ENCODE results near the gene SPTBN2.
"Not testable (repeated sequence)": the region's sequence is repeated elsewhere in the genome, so short reads cannot be mapped to it uniquely, and the experiment has no call there.

Gene SPTBN2

GRCh38 chr11:66725114-66725513, 3.9 kb downstream of the SPTBN2 start:
- DNase-seq (ENCODE audit: low read depth, low spot score): no peak

GRCh38 chr11:66724167-66724566, 4.8 kb downstream of the SPTBN2 start:
- not testable (repeated sequence) for H3K27ac ChIP-seq; DNase-seq (ENCODE audit: low read depth, low spot score)

More at GRCh38 chr11:66725114-66725513, 3.9 kb downstream of the SPTBN2 start:
- H3K27ac ChIP-seq: no peak overlapping the region

- H3K27ac ChIP-seq: no peak overlapping the region
- DNase-seq (ENCODE audit: low read depth, low spot score): no peak
These were observed 5.3 kb downstream of the SPTBN2 start for GRCh38 chr11:66723693-66724092.

GRCh38 chr11:66722745-66723651, 6.0 kb downstream of the SPTBN2 start:
- no peak overlapping the region for H3K27ac ChIP-seq
- no peak for DNase-seq (ENCODE audit: low read depth, low spot score)

GRCh38 chr11:66721939-66722338, 7.1 kb downstream of the SPTBN2 start:
- no peak for DNase-seq (ENCODE audit: low read depth, low spot score)
- H3K27ac ChIP-seq: no peak overlapping the region

- peak overlapping the region; percentile 57 for H3K27ac ChIP-seq
- no peak for DNase-seq (ENCODE audit: low read depth, low spot score)
These were observed 8.0 kb downstream of the SPTBN2 start for GRCh38 chr11:66720899-66721470.

- H3K27ac ChIP-seq: peak overlapping the region; percentile 57
- DNase-seq (ENCODE audit: low read depth, low spot score): peak; percentile 62
These were observed 8.7 kb downstream of the SPTBN2 start for GRCh38 chr11:66720223-66720898.

- no peak for DNase-seq (ENCODE audit: low read depth, low spot score)
- peak overlapping the region; percentile 57 for H3K27ac ChIP-seq
These were observed 9.7 kb downstream of the SPTBN2 start for GRCh38 chr11:66719111-66719872.

GRCh38 chr11:66718320-66718971, 10.6 kb downstream of the SPTBN2 start:
- H3K27ac ChIP-seq: peak overlapping the region; percentile 57
- peak; percentile 24 for DNase-seq (ENCODE audit: low read depth, low spot score)

- no peak for DNase-seq (ENCODE audit: low read depth, low spot score)
- peak overlapping the region; percentile 57 for H3K27ac ChIP-seq
These were observed 11.1 kb downstream of the SPTBN2 start for GRCh38 chr11:66717925-66718319.

- H3K27ac ChIP-seq: no peak overlapping the region
- DNase-seq (ENCODE audit: low read depth, low spot score): no peak
These were observed 12.0 kb downstream of the SPTBN2 start for GRCh38 chr11:66716996-66717395.

GRCh38 chr11:66715346-66716085, 13.5 kb downstream of the SPTBN2 start:
- H3K27ac ChIP-seq: no peak overlapping the region
- DNase-seq (ENCODE audit: low read depth, low spot score): no peak

GRCh38 chr11:66713746-66714480, 15.1 kb downstream of the SPTBN2 start:
- DNase-seq (ENCODE audit: low read depth, low spot score): no peak
- H3K27ac ChIP-seq: no peak overlapping the region

GRCh38 chr11:66710384-66710930, 18.6 kb downstream of the SPTBN2 start:
- no peak for DNase-seq (ENCODE audit: low read depth, low spot score)
- no peak overlapping the region for H3K27ac ChIP-seq

- no peak for DNase-seq (ENCODE audit: low read depth, low spot score)
- no peak overlapping the region for H3K27ac ChIP-seq
These were observed 20.3 kb downstream of the SPTBN2 start for GRCh38 chr11:66708701-66709100.

- H3K27ac ChIP-seq: no peak overlapping the region
- DNase-seq (ENCODE audit: low read depth, low spot score): no peak
These were observed 20.9 kb downstream of the SPTBN2 start for GRCh38 chr11:66708094-66708493.

- DNase-seq (ENCODE audit: low read depth, low spot score): no peak
- no peak overlapping the region for H3K27ac ChIP-seq
These were observed 21.5 kb downstream of the SPTBN2 start for GRCh38 chr11:66707486-66707885.

GRCh38 chr11:66706989-66707388, 22.0 kb downstream of the SPTBN2 start:
- H3K27ac ChIP-seq: no peak overlapping the region
- no peak for DNase-seq (ENCODE audit: low read depth, low spot score)

Data from epithelial cell of prostate (primary cell).